Neural cell (in vitro differentiated cells): ENCODE results near the gene CHKA.

Source experiments
- EP300 ChIP-seq: fragments of 450-650 bp; conservative IDR thresholded peaks from 2 replicates; pipeline ENCODE4 v1.6.1; 2014; ENCODE audit warnings: antibody characterized with exemption, mild to moderate bottlenecking, moderate library complexity; ENCODE audit not compliant: poor library complexity, severe bottlenecking
- EZH2 ChIP-seq: fragments of 200-600, 300-800 bp; shearing (Covaris generic), sonication (generic); IDR thresholded peaks from 2 replicates; pipeline ENCODE4 v1.6.1; 2014; ENCODE audit warnings: antibody characterized with exemption, low read length, borderline replicate concordance, mild to moderate bottlenecking; ENCODE audit not compliant: insufficient read depth, poor library complexity, severe bottlenecking
- SMC3 ChIP-seq: fragments of 450-650 bp; conservative IDR thresholded peaks from 2 replicates; pipeline ENCODE4 v1.6.1; 2014; ENCODE audit warnings: antibody characterized with exemption, mild to moderate bottlenecking, moderate library complexity; ENCODE audit not compliant: poor library complexity
- TF ChIP-seq, protein P1 (sequence below): fragments of 450-650 bp; IDR thresholded peaks from 2 replicates; pipeline ENCODE4 v1.5.1; 2014; ENCODE audit warnings: antibody characterized with exemption, mild to moderate bottlenecking, moderate library complexity; ENCODE audit not compliant: poor library complexity, severe bottlenecking

DNA sequence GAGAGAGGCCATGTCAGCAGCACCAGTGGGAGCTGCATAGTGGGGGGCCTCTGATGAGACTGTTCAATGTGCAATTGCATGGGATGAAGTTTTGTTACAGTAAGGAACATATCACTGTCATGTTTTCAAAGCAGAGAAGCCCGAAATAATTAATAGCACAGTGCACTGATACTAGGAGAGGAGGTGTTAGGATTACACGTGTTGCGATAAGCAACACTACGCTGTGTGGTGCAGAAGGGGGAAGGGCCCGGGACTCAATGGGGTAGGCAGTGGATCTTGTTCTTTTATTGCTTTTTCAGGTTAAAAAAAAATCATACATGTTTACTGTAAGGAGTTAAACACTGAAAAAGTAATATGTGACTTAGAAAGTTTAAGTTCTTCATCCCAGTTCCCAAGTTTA, 53.2 kb downstream of the CHKA start:
- TF ChIP-seq, protein P1, sequence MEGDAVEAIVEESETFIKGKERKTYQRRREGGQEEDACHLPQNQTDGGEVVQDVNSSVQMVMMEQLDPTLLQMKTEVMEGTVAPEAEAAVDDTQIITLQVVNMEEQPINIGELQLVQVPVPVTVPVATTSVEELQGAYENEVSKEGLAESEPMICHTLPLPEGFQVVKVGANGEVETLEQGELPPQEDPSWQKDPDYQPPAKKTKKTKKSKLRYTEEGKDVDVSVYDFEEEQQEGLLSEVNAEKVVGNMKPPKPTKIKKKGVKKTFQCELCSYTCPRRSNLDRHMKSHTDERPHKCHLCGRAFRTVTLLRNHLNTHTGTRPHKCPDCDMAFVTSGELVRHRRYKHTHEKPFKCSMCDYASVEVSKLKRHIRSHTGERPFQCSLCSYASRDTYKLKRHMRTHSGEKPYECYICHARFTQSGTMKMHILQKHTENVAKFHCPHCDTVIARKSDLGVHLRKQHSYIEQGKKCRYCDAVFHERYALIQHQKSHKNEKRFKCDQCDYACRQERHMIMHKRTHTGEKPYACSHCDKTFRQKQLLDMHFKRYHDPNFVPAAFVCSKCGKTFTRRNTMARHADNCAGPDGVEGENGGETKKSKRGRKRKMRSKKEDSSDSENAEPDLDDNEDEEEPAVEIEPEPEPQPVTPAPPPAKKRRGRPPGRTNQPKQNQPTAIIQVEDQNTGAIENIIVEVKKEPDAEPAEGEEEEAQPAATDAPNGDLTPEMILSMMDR, result no peak
- TF ChIP-seq EZH2 (no peak), SMC3 (no peak), EP300 (no peak)
